H1 (cell line): ENCODE measurements around the gene CCDC107. TPM values are rescaled to one million over a fixed set of nuclear protein-coding genes. Genes with fewer than 3 reads are reported as not detected.

Experiments used
- EP300 ChIP-seq, 2 experiments: IDR thresholded peaks; 1 replicate in 1 of 2; 2 replicates in 1 of 2; pipeline ENCODE4 v1.6.1; 2011 to 2012; ENCODE audit warnings: low read depth in 2 of 2, low read length in 2 of 2, mild to moderate bottlenecking in 2 of 2, borderline replicate concordance in 1 of 2, inconsistent platforms in 1 of 2, moderate library complexity in 1 of 2
- GTF2F1 ChIP-seq: IDR thresholded peaks from 2 replicates; pipeline ENCODE4 v1.6.1; 2012; ENCODE audit warnings: low read depth, low read length, improper control_type of control experiment, borderline replicate concordance
- MAFK ChIP-seq: IDR thresholded peaks from 2 replicates; pipeline ENCODE4 v1.6.1; 2012; ENCODE audit warnings: low read depth, mild to moderate bottlenecking, improper control_type of control experiment, low read length
- SIN3A ChIP-seq, 2 experiments: IDR thresholded peaks in 1 of 2; conservative IDR thresholded peaks in 1 of 2; 2 replicates each; pipeline ENCODE4 v1.6.1; 2011 to 2012; ENCODE audit warnings: low read length in 2 of 2, improper control_type of control experiment in 1 of 2, low read depth in 1 of 2, mild to moderate bottlenecking in 1 of 2
- YY1 ChIP-seq: IDR thresholded peaks from 2 replicates; pipeline ENCODE4 v1.6.1; 2011; ENCODE audit warnings: low read depth, mild to moderate bottlenecking, low read length
- polyA plus RNA-seq, 7 experiments: library from polyadenylated mRNA; depleted of rRNA in 3 of 7; stranded (reverse) in 5 of 7; unstranded in 2 of 7; fragments of >200 nt in 5 of 7; fragments of 200-250 nt in 2 of 7; gene quantifications; 1 replicate in 5 of 7; 2 replicates in 1 of 7; 4 replicates in 1 of 7; pipeline versions ENCODE4 v1.2.1 to v1.2.3, GENCODE V29; 2011 to 2013; ENCODE audit warnings: missing spikeins in 2 of 7, mixed read lengths in 2 of 7
- total RNA-seq: library from RNA; stranded (reverse); fragmentation: NEBNext Ultra II Directional; extraction: Animal tissue kit (Norgen Biotek cat#: 25700); gene quantifications from 2 replicates; pipeline ENCODE4 v1.2.1, GENCODE V29; 2021

Gene CCDC107
- total and polyA plus RNA-seq, 2 of the 8 experiments (the other 6 are each of a cell fraction or from before 2014, with no cell fraction given) = 8.2 to 9.0 TPM

- TF ChIP-seq GTF2F1 (no peak), SIN3A (conservative IDR thresholded peaks at IDR 0.05 in 1 of 2, IDR thresholded peaks at IDR 0.05 in 1 of 2; ENCODE audit: low read depth in 1 of 2, low read length in 2 of 2) (no peak), MAFK (no peak), YY1 (no peak), EP300 (IDR thresholded peaks at IDR 0.05; ENCODE audit: borderline replicate concordance in 1 of 2, low read depth in 2 of 2, low read length in 2 of 2) (no peak)
- TF ChIP-seq, all 59 proteins: peak for 0
These were observed 47.8 kb downstream of the CCDC107 start (continued) for GRCh38 chr9:35705836-35706430.
